KMS-11 (cell line): ENCODE results near the gene CWC22.

Experiments used
- H2AFZ ChIP-seq: fragments of 200-600 bp; sonication (generic); 2 replicates; pipeline ENCODE4 v1.6.1; 2016; ENCODE audit warnings: antibody characterized with exemption, mixed run types, low read depth
- H3K27ac ChIP-seq: fragments of 200-600 bp; sonication (generic); 2 replicates; pipeline ENCODE4 v1.6.1; 2016; ENCODE audit warnings: mild to moderate bottlenecking, mixed run types
- H3K27me3 ChIP-seq: fragments of 200-600 bp; sonication (generic); 2 replicates; pipeline ENCODE4 v1.6.1; 2017; ENCODE audit warnings: mild to moderate bottlenecking, low read depth, mixed run types, moderate library complexity; ENCODE audit not compliant: insufficient read depth
- H3K36me3 ChIP-seq: fragments of 200-600 bp; sonication (generic); 2 replicates; pipeline ENCODE4 v1.6.1; 2017; ENCODE audit warnings: mild to moderate bottlenecking, mixed run types; ENCODE audit not compliant: insufficient read depth
- H3K4me1 ChIP-seq: fragments of 200-600 bp; sonication (generic); 2 replicates; pipeline ENCODE4 v1.6.1; 2016; ENCODE audit warnings: mild to moderate bottlenecking, low read depth, mixed run types; ENCODE audit not compliant: poor library complexity, severe bottlenecking
- H3K4me2 ChIP-seq: fragments of 200-600 bp; sonication (generic); 2 replicates; pipeline ENCODE4 v1.7.0; 2016; ENCODE audit warnings: mild to moderate bottlenecking, mixed run types
- H3K4me3 ChIP-seq: fragments of 200-600 bp; sonication (generic); IDR thresholded peaks from 2 replicates; pipeline ENCODE4 v1.6.1; 2017; ENCODE audit warnings: low read depth, low read length, mixed read lengths; ENCODE audit not compliant: insufficient read depth
- H3K79me2 ChIP-seq: fragments of 200-600 bp; sonication (generic); 2 replicates; pipeline ENCODE4 v1.6.1; 2016; ENCODE audit warnings: low read depth, mixed run types; ENCODE audit not compliant: insufficient read depth
- H3K9ac ChIP-seq: fragments of 200-600 bp; sonication (generic); 2 replicates; pipeline ENCODE4 v1.6.1; 2016; ENCODE audit warnings: mild to moderate bottlenecking, mixed run types
- H4K20me1 ChIP-seq: fragments of 200-600 bp; sonication (generic); 2 replicates; pipeline ENCODE4 v1.6.1; 2016; ENCODE audit warnings: mild to moderate bottlenecking, mixed run types; ENCODE audit not compliant: insufficient read depth
- CTCF ChIP-seq: fragments of 200-600 bp; sonication (generic); conservative IDR thresholded peaks from 2 replicates; pipeline ENCODE4 v1.6.1; 2017; ENCODE audit warnings: low read depth, mild to moderate bottlenecking, antibody characterized with exemption, low read length, moderate library complexity, mixed read lengths

The CWC22 gene

GRCh38 chr2:179927041-179927440 is 80.1 kb downstream of the CWC22 start:
- Histone ChIP-seq H3K4me1 (no peaks in the 10 kb centered on the region), H2AFZ (no peak overlapping the region), H3K79me2 (no peaks in the 10 kb centered on the region), H3K9ac (no peak overlapping the region), H3K27ac (no peak overlapping the region), H4K20me1 (no peaks in the 10 kb centered on the region), H3K4me2 (no peak overlapping the region), H3K36me3 (no peaks in the 10 kb centered on the region), H3K4me3 (no peak overlapping the region), H3K27me3 (no peaks in the 10 kb centered on the region)
- no peak for TF ChIP-seq CTCF

GRCh38 chr2:179925713-179926112 is 81.4 kb downstream of the CWC22 start:
- H3K4me2 ChIP-seq: no peak overlapping the region
- H4K20me1 ChIP-seq: no peaks in the 10 kb centered on the region
- H3K79me2 ChIP-seq: no peaks in the 10 kb centered on the region

GRCh38 chr2:179917272-179917671 is 89.8 kb downstream of the CWC22 start:
- Histone ChIP-seq H3K4me1 (no peaks in the 10 kb centered on the region), H3K4me3 (no peak overlapping the region), H3K27me3 (no peaks in the 10 kb centered on the region), H2AFZ (no peak overlapping the region), H3K79me2 (no peaks in the 10 kb centered on the region), H3K9ac (no peak overlapping the region), H3K36me3 (no peaks in the 10 kb centered on the region), H4K20me1 (no peaks in the 10 kb centered on the region), H3K4me2 (no peak overlapping the region), H3K27ac (no peak overlapping the region)
- TF ChIP-seq CTCF: no peak

More at GRCh38 chr2:179925713-179926112, 81.4 kb downstream of the CWC22 start:
- Histone ChIP-seq H3K36me3 (no peaks in the 10 kb centered on the region), H2AFZ (no peak overlapping the region), H3K27me3 (no peaks in the 10 kb centered on the region), H3K4me3 (no peak overlapping the region), H3K4me1 (no peaks in the 10 kb centered on the region), H3K9ac (no peak overlapping the region), H3K27ac (no peak overlapping the region)
- no peak for TF ChIP-seq CTCF

- no peak for TF ChIP-seq CTCF
These were observed 91.6 kb downstream of the CWC22 start for GRCh38 chr2:179915395-179915992.

More at GRCh38 chr2:179915395-179915992, 91.6 kb downstream of the CWC22 start:
- Histone ChIP-seq H4K20me1 (no peaks in the 10 kb centered on the region), H3K4me1 (no peaks in the 10 kb centered on the region), H3K4me3 (no peak overlapping the region), H3K9ac (no peak overlapping the region), H3K27ac (no peak overlapping the region), H3K79me2 (no peaks in the 10 kb centered on the region), H3K36me3 (no peaks in the 10 kb centered on the region), H3K27me3 (no peaks in the 10 kb centered on the region), H2AFZ (no peak overlapping the region), H3K4me2 (no peak overlapping the region)
